ENCODE data around the gene LSAMP. TPM values are rescaled to one million over a fixed set of nuclear protein-coding genes. Genes with fewer than 3 reads are reported as not detected.

Gene LSAMP
- total and polyA plus RNA-seq, 2 of the 13 experiments (the other 11 are each of a cell fraction or from before 2014, with no cell fraction given), result not detected

DNA sequence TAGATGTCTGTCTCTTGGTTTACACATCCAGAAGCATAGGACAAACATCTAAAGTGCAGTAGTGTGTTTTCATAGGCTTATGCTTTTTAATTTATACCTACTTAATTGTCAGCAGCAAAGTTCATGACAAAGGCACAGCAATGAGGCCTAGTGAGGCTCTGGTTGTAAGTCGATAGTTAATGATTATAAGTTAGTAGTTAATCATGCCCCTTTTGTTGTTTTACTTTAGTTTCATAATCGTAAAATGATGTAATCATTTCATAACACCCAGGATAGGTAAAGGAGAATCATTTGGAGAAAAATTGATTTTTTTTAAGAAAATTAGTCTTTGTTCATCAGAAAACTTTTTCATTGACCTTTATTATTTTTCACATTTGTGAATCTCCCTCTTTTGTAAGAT lies 351.9 kb downstream of the LSAMP start:
- intact Hi-C loops (cut with micrococcal nuclease; ENCODE audit: unreplicated experiment), result no loop called here
- DNase-seq (ENCODE audit: low spot score) (no peak), FAIRE-seq (no peak), ATAC-seq (no peak)
- Histone ChIP-seq H3K9ac (ENCODE audit: insufficient read depth, low read depth, low read length) (no peak overlapping the region), H2AFZ (ENCODE audit: low read length) (no peak overlapping the region), H3K36me3 (replicated peaks in 1 of 2; ENCODE audit: control insufficient read depth in 1 of 2, insufficient read depth in 2 of 2, low read length in 2 of 2) (no peaks in the 10 kb centered on the region), H3K9me3 (ENCODE audit: low read length) (no peaks in the 10 kb centered on the region), H3K27me3 (ENCODE audit: control insufficient read depth in 1 of 2, insufficient read depth in 2 of 2, low read length in 2 of 2) (no peaks in the 10 kb centered on the region; a peak in 2 of 5 replicates), H3K79me2 (ENCODE audit: insufficient read depth, low read length) (no peaks in the 10 kb centered on the region), H3K27ac (ENCODE audit: extremely low read length, insufficient read depth, low read length) (no peak overlapping the region), H3K4me2 (ENCODE audit: low read depth, low read length) (no peak overlapping the region), H3K4me1 (ENCODE audit: insufficient read depth, low read length) (no peaks in the 10 kb centered on the region), H3K4me3 (replicated peaks in 1 of 3; ENCODE audit: insufficient read depth in 1 of 3, low read depth in 2 of 3, low read length in 3 of 3) (no peak overlapping the region), H4K20me1 (ENCODE audit: insufficient read depth, low read length) (no peaks in the 10 kb centered on the region)
- BruUV-seq (replicated peaks), result no TSS peak
- TF ChIP-seq, protein P1, sequence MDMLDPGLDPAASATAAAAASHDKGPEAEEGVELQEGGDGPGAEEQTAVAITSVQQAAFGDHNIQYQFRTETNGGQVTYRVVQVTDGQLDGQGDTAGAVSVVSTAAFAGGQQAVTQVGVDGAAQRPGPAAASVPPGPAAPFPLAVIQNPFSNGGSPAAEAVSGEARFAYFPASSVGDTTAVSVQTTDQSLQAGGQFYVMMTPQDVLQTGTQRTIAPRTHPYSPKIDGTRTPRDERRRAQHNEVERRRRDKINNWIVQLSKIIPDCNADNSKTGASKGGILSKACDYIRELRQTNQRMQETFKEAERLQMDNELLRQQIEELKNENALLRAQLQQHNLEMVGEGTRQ (IDR thresholded peaks at IDR 0.05; ENCODE audit: low read depth, low read length), result no peak
- TF ChIP-seq, protein P1 (CRISPR knock-in tag; IDR thresholded peaks at IDR 0.05; ENCODE audit: borderline replicate concordance), result no peak
- TF ChIP-seq ATF7 (IDR thresholded peaks at IDR 0.05) (peak; percentile 60), ATF7 (CRISPR knock-in tag; IDR thresholded peaks at IDR 0.05) (no peak)
- CTCF ChIA-PET (ENCODE audit: low intra/inter-chr PET ratio, low total read pairs), result no interaction called here
- WGBS (ENCODE audit: low lambda C conversion rate), result 1% methylated on average over 2 of the region's 2 CpGs
- in situ Hi-C loops (cut with HindIII; ENCODE audit: extremely low pct_ligation_motif_present, low pct_unique_long_range_greater_than_20kb), result no loop called here
- POLR2A ChIA-PET, result no interaction called here

DNA sequence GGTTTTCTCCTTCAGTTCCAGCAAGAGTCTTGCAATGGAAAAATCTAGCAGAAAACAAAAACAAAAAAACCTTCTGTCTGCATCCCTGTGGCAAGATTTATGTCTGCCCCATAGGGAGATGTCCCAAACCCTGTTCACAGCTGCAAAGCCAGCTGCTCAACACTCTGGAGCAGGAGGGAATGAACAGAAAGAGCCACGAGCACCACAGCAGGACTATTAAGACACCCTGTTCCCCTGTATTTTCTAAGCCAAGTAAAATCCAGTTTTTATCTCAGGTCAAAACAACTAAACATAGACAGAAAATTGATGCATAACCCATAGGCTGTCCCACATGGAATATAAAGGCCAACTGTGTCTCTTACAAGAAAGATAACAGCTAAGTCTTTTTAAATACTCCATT lies 357.9 kb downstream of the LSAMP start:
- H3K79me2 ChIP-seq (ENCODE audit: insufficient read depth, low read length), result no peaks in the 10 kb centered on the region
- in situ Hi-C loops (cut with HindIII; ENCODE audit: extremely low pct_ligation_motif_present, low pct_unique_long_range_greater_than_20kb), result no loop called here

More for the DNA sequence above, 357.9 kb downstream of the LSAMP start:
- H3K4me2 ChIP-seq (ENCODE audit: low read depth, low read length), result no peak overlapping the region
- no peak overlapping the region for H3K27ac ChIP-seq (ENCODE audit: extremely low read length, insufficient read depth, low read length)
- TF ChIP-seq HNRNPK (IDR thresholded peaks at IDR 0.05; ENCODE audit: low read depth, low read length, poor library complexity, severe bottlenecking) (no peak), ZNF333 (CRISPR knock-in tag; IDR thresholded peaks at IDR 0.05; ENCODE audit: borderline replicate concordance) (no peak)
- TF ChIP-seq, protein P2, sequence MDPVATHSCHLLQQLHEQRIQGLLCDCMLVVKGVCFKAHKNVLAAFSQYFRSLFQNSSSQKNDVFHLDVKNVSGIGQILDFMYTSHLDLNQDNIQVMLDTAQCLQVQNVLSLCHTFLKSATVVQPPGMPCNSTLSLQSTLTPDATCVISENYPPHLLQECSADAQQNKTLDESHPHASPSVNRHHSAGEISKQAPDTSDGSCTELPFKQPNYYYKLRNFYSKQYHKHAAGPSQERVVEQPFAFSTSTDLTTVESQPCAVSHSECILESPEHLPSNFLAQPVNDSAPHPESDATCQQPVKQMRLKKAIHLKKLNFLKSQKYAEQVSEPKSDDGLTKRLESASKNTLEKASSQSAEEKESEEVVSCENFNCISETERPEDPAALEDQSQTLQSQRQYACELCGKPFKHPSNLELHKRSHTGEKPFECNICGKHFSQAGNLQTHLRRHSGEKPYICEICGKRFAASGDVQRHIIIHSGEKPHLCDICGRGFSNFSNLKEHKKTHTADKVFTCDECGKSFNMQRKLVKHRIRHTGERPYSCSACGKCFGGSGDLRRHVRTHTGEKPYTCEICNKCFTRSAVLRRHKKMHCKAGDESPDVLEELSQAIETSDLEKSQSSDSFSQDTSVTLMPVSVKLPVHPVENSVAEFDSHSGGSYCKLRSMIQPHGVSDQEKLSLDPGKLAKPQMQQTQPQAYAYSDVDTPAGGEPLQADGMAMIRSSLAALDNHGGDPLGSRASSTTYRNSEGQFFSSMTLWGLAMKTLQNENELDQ (CRISPR knock-in tag; IDR thresholded peaks at IDR 0.05; ENCODE audit: borderline replicate concordance), result no peak
- no peaks in the 10 kb centered on the region for H3K36me3 ChIP-seq (replicated peaks in 1 of 2; ENCODE audit: control insufficient read depth in 1 of 2, insufficient read depth in 2 of 2, low read length in 2 of 2)
- no peak overlapping the region for H3K9ac ChIP-seq (ENCODE audit: insufficient read depth, low read depth, low read length)
- no TSS peak for BruUV-seq (replicated peaks)
- no peaks in the 10 kb centered on the region for H4K20me1 ChIP-seq (ENCODE audit: insufficient read depth, low read length)
- intact Hi-C loops (cut with micrococcal nuclease; ENCODE audit: unreplicated experiment), result loop anchor here (2.0 kb wide), 1 partner anchor 15 kb away; no protein-coding TSS in a partner anchor
- no peak for FAIRE-seq
- WGBS (ENCODE audit: low lambda C conversion rate), result 0% methylated on average over 1 of the region's 1 CpG
- H3K27me3 ChIP-seq (ENCODE audit: control insufficient read depth in 1 of 2, insufficient read depth in 2 of 2, low read length in 2 of 2), result no peaks in the 10 kb centered on the region; a peak in 2 of 5 replicates
- H3K4me1 ChIP-seq (ENCODE audit: insufficient read depth, low read length), result no peaks in the 10 kb centered on the region
- POLR2A ChIA-PET, result no interaction called here
- no peak overlapping the region for H2AFZ ChIP-seq (ENCODE audit: low read length)
- no peaks in the 10 kb centered on the region for H3K9me3 ChIP-seq (ENCODE audit: low read length)
- no peak overlapping the region for H3K4me3 ChIP-seq (replicated peaks in 1 of 3; ENCODE audit: insufficient read depth in 1 of 3, low read depth in 2 of 3, low read length in 3 of 3)
- DNase-seq (ENCODE audit: low spot score), result no peak
- CTCF ChIA-PET (ENCODE audit: low intra/inter-chr PET ratio, low total read pairs), result no interaction called here
- no peak for ATAC-seq

Measured in HepG2 (cell line).